GM19328 (cell line): ENCODE results near the gene TCP1.
"Not testable (repeated sequence)": the region's sequence is repeated elsewhere in the genome, so short reads cannot be mapped to it uniquely, and the experiment has no call there.

Experiments
- ATAC-seq: cut with Tn5 transposase; IDR thresholded peaks from one replicate; pipeline ENCODE4 v1.9.1; 2021; ENCODE audit warnings: mild to moderate bottlenecking, moderate library complexity; ENCODE audit not compliant: unreplicated experiment

Gene TCP1

DNA sequence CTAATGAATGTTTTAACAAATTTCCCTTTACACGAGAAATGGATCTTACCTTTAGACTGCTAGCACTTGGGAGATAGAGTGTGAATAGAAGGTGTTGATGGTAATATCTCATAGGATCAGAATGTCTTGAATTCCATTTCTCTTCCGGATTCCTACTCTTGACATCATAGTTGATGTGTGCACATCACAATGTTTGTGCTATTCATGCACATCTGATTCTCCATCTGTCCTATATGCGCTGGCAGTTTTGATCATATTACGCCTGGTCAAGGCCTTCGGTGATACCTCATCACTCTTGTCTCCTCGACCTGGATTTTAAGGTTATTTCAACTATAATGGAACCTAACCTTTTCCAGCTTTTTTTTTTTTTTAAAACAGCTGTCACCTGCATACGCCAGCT, 44.3 kb downstream of the TCP1 start:
- ATAC-seq = no peak

DNA sequence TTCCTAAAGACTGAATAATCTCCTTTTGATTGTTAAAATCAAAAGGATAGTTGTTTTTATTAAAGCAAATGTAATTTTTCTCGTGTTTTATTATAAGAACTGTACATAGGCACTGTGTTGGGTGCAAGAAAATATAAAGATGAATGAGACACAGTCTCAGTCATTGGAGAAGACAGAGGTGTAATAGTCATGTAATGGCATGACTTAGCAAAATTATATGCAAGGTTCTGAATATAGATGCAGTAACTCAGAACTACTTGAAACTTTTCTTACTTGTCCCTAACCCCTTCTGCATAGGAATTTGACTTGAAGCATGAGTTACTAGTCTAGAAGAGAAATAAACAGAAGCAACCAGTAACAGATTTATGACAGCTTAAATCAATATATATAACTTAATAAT, 47.2 kb downstream of the TCP1 start:
- ATAC-seq = no peak

DNA sequence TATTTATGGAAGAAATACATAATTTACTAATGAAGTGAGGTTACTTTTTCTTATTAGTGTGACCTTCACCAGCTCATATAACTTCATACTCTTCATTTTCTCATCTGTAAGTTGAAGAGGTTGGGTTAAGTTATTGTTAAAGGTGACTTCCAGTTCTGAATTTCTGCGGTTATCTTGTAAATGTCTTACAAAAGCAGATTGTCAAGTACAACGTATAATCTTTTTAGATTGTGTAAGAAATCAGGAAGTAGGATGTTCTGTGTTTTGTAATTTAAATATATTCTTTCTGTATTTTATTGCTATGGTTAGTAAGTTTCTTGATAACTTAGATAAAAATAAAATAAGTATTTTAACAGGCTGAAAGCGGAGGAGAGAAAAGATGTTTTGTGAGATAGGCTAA, 50.1 kb downstream of the TCP1 start:
- no peak for ATAC-seq

DNA sequence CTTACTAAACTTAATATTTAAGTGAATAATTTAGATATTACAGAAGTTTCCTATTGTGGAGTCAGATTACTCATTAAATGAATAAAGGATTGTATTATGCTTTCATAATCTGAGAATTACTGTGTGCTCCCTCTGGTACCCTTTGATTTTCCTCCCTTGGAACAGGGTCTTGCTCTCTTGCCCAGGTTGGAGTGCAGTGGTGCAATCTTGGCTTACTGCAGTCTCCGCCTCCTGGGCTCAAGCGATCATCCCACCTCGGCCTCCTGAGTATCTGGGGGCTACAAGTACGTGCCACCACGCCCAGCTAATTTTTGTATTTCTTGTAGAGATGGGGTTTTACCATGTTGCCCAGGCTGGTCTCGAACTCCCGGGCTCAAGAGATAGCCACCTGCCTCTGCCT, 52.5 kb downstream of the TCP1 start:
- ATAC-seq = no peak

DNA sequence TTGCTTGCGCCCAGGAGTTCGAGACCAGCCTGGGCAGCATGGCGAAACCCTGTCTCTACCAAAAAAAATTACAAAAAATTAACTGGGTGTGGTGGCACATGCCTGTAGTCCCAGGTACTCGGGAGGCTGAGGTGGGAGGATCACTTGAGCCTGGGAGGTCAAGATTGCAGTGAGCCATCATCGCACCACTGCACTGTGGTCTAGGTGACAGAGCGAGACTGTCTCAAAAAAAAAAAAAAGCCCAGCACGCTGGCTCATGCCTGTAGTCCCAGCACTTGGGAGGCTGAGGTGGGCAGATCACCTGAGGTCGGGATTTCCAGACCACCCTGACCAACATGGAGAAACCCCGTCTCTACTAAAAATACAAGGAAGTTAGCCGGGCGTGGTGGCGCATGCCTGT, 56.0 kb downstream of the TCP1 start:
- not testable (repeated sequence) for ATAC-seq

DNA sequence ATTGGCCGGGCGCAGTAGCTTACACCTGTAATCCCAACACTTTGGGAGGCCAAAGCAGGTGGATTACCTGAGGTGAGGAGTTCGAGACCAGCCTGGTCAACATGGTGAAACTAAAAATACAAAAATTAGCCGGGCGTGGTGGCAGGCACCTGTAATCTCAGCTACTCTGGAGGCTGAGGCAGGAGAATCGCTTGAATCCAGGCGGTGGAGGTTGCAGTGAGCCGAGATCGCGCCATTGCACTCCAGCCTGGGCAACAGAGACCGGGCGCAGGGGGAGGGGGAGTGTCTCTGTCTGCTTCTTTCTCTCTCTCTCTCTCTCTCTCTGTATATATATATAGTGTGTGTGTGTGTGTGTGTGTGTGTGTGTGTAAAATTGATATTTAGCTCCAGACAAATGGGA, 56.9 kb downstream of the TCP1 start:
- ATAC-seq = not testable (repeated sequence)

DNA sequence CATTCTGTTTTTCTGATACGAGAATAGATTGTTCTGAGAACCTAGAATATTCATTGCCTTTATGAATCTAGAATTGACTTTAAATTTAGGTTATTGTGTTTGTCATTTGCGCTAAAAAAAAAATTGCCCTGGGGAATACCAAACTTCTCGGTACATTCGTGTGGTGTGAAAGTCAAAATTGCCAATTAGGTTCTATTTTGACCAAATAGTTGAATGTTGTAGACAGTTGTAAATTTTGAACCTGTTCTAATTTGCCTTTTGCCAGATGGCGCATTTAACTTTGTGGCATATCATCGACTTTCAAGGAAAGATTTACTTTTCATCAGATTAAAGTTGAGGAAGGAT, 59.1 kb downstream of the TCP1 start:
- ATAC-seq = no peak

DNA sequence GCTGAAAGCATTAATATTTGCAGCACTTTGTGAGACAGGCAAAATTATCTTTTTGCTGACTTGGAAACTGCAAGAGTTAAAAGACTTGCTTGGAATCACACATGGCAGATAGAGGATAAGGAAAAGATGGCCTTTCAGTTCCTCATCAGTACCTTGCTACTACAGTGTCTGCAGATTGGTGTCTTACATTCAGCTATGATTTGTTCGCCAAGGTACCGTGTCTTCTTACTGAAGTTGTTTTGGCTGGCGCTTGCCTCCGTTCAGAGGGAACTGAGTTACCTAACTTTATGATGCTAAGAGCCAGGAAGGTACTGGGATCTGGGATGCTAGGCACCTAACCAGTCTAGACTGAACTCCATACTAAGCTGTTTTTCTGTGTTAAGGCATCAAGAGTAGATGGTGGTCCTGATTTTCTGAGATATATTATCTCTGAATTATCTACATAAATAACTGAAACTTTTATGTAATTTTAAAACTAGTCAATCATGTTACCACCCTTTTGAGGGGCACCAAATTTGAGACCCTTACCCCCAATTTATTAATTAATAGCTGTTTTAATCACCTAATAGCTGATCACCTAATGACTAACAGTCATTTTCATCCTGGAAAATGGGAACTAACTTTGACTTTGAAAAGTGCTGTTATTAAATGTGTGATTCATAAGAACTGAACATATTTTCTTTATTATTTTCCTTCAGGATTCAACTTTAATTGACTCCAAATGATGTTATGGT, 59.6 kb downstream of the TCP1 start:
- no peak for ATAC-seq

DNA sequence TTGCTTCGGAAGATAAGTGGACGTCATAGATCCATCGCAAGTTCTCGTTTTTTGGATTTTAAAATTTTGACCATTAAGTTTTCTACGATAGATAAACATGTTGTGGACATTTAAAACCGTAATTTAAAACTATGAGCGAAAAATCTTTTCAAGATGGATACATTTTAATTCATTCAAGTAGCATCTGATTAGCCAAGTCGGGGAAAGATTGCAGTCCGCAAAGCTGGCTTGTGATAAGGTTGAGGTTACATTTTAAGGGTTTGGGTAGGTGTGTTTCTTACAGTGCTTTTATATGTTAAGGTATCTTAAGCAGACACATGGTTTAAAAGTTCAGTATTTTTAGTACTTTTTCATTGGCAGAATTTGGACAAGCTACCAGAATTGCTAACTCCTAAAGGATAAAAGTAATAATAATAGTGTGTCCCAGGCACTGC, 60.9 kb downstream of the TCP1 start:
- ATAC-seq = no peak
